ENCODE measurements around the gene KRTAP5-5. TPM values are rescaled to one million over a fixed set of nuclear protein-coding genes. Genes with fewer than 3 reads are reported as not detected.
"Not testable (repeated sequence)": the region's sequence is repeated elsewhere in the genome, so short reads cannot be mapped to it uniquely, and the experiment has no call there.

KRTAP5-5 gene
- total RNA-seq, 1 experiment from 2014 or later, result not detected

GRCh38 chr11:1600626-1601025, 28.9 kb upstream of the KRTAP5-5 start:
- DNase-seq, result no peak
- no peak overlapping the region for H2BK12ac ChIP-seq (ENCODE audit: insufficient read length, low read depth, low read length)
- TF ChIP-seq, protein P1, sequence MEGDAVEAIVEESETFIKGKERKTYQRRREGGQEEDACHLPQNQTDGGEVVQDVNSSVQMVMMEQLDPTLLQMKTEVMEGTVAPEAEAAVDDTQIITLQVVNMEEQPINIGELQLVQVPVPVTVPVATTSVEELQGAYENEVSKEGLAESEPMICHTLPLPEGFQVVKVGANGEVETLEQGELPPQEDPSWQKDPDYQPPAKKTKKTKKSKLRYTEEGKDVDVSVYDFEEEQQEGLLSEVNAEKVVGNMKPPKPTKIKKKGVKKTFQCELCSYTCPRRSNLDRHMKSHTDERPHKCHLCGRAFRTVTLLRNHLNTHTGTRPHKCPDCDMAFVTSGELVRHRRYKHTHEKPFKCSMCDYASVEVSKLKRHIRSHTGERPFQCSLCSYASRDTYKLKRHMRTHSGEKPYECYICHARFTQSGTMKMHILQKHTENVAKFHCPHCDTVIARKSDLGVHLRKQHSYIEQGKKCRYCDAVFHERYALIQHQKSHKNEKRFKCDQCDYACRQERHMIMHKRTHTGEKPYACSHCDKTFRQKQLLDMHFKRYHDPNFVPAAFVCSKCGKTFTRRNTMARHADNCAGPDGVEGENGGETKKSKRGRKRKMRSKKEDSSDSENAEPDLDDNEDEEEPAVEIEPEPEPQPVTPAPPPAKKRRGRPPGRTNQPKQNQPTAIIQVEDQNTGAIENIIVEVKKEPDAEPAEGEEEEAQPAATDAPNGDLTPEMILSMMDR (conservative IDR thresholded peaks at IDR 0.05), result no peak

GRCh38 chr11:1601663-1602062, 27.9 kb upstream of the KRTAP5-5 start:
- not testable (repeated sequence) for H4K91ac ChIP-seq (ENCODE audit: insufficient read length, low read depth, low read length); H2BK120ac ChIP-seq (ENCODE audit: low read depth, low read length, poor library complexity, severe bottlenecking); H3K79me2 ChIP-seq (ENCODE audit: insufficient read depth, low read length); H3K9me3 ChIP-seq (ENCODE audit: control insufficient read depth, low read depth, low read length); H3K23me2 ChIP-seq (ENCODE audit: insufficient read length, low read depth, low read length, poor library complexity, severe bottlenecking); H4K5ac ChIP-seq (ENCODE audit: insufficient read length, low read depth, low read length); H4K20me1 ChIP-seq (ENCODE audit: control insufficient read depth, insufficient read depth, insufficient read length); H3K79me1 ChIP-seq (ENCODE audit: insufficient read depth, low read depth, low read length, poor library complexity, severe bottlenecking); H3K23ac ChIP-seq (ENCODE audit: insufficient read length, low read depth, low read length); H3K36me3 Mint-ChIP-seq (ENCODE audit: insufficient read depth in 1 of 3, low read depth in 3 of 3); DNase-seq; H3K9ac ChIP-seq (ENCODE audit: extremely low read depth, insufficient read length, low read length); H3K18ac ChIP-seq (ENCODE audit: insufficient read length, low read depth, low read length); H2BK20ac ChIP-seq (ENCODE audit: low read depth, low read length, poor library complexity, severe bottlenecking); H2AFZ ChIP-seq (ENCODE audit: low read length); H3K4me2 ChIP-seq (ENCODE audit: insufficient read depth, insufficient read length, low read length); H3K4ac ChIP-seq (ENCODE audit: low read depth, low read length); H3K27me3 ChIP-seq (ENCODE audit: insufficient read depth, low read length); H3K4me3 Mint-ChIP-seq; H3K56ac ChIP-seq (ENCODE audit: insufficient read length, low read depth, low read length); H2BK15ac ChIP-seq (ENCODE audit: low read depth, low read length); H4K8ac ChIP-seq (replicated peaks; ENCODE audit: insufficient read length, low read depth, low read length); H3K27ac Mint-ChIP-seq; H3T11ph ChIP-seq (ENCODE audit: low read length); H2BK12ac ChIP-seq (ENCODE audit: insufficient read length, low read depth, low read length); H2BK5ac ChIP-seq (ENCODE audit: insufficient read length, low read length); H3K4me1 ChIP-seq (ENCODE audit: insufficient read depth, low read length); H3K14ac ChIP-seq (ENCODE audit: insufficient read depth, low read length); H2AK5ac ChIP-seq (ENCODE audit: insufficient read length, low read length); H3K27ac ChIP-seq (ENCODE audit: insufficient read length, low read depth, low read length)
- peaks cover 13 to 19% of the 10 kb centered on the region in 2 experiments for H3K9me3 Mint-ChIP-seq
- peaks cover 45% of the 10 kb centered on the region for H3K27me3 Mint-ChIP-seq (ENCODE audit: low read depth)
- peaks cover 18 to 25% of the 10 kb centered on the region in 2 experiments for H3K4me1 Mint-ChIP-seq
- no CpG with 5 or more reads among the region's 3 CpGs for WGBS (ENCODE audit: extremely low coverage, insufficient read length, low lambda C conversion rate)

More at GRCh38 chr11:1600626-1601025, 28.9 kb upstream of the KRTAP5-5 start:
- no peak overlapping the region for H3K27ac ChIP-seq (ENCODE audit: insufficient read length, low read depth, low read length)
- H3K4me1 Mint-ChIP-seq, result peaks cover 28 to 30% of the 10 kb centered on the region in 2 experiments
- H3K18ac ChIP-seq (ENCODE audit: insufficient read length, low read depth, low read length), result no peak overlapping the region
- no peak overlapping the region for H3K27ac Mint-ChIP-seq
- no CpG with 5 or more reads among the region's 5 CpGs for WGBS (ENCODE audit: extremely low coverage, insufficient read length, low lambda C conversion rate)
- H4K5ac ChIP-seq (ENCODE audit: insufficient read length, low read depth, low read length), result no peak overlapping the region
- H3K23ac ChIP-seq (ENCODE audit: insufficient read length, low read depth, low read length), result no peak overlapping the region
- no peaks in the 10 kb centered on the region for H3K9me3 ChIP-seq (ENCODE audit: control insufficient read depth, low read depth, low read length)
- H3K4ac ChIP-seq (ENCODE audit: low read depth, low read length), result no peak overlapping the region
- no peak overlapping the region for H2AK5ac ChIP-seq (ENCODE audit: insufficient read length, low read length)
- no peak overlapping the region for H3T11ph ChIP-seq (ENCODE audit: low read length)
- no peak overlapping the region for H3K14ac ChIP-seq (ENCODE audit: insufficient read depth, low read length)
- no peak overlapping the region for H3K56ac ChIP-seq (ENCODE audit: insufficient read length, low read depth, low read length)
- no peaks in the 10 kb centered on the region for H3K79me2 ChIP-seq (ENCODE audit: insufficient read depth, low read length)
- no peak overlapping the region for H3K4me2 ChIP-seq (ENCODE audit: insufficient read depth, insufficient read length, low read length)
- H2BK120ac ChIP-seq (ENCODE audit: low read depth, low read length, poor library complexity, severe bottlenecking), result no peak overlapping the region
- H3K4me1 ChIP-seq (ENCODE audit: insufficient read depth, low read length), result peaks cover 3% of the 10 kb centered on the region; the same call in 1 of the 2 replicates
- no peaks in the 10 kb centered on the region for H4K20me1 ChIP-seq (ENCODE audit: control insufficient read depth, insufficient read depth, insufficient read length)
- no peak overlapping the region for H2BK20ac ChIP-seq (ENCODE audit: low read depth, low read length, poor library complexity, severe bottlenecking)
- H2BK15ac ChIP-seq (ENCODE audit: low read depth, low read length), result no peak overlapping the region
- H4K91ac ChIP-seq (ENCODE audit: insufficient read length, low read depth, low read length), result no peak overlapping the region
- peaks cover 13 to 19% of the 10 kb centered on the region in 2 experiments for H3K9me3 Mint-ChIP-seq
- H3K36me3 Mint-ChIP-seq (ENCODE audit: insufficient read depth in 1 of 3, low read depth in 3 of 3), result peaks cover 4 to 8% (median 4%) of the 10 kb centered on the region in 3 experiments; a peak in 6 of 7 replicates
- no peak overlapping the region for H3K4me3 Mint-ChIP-seq
- H3K9ac ChIP-seq (ENCODE audit: extremely low read depth, insufficient read length, low read length), result no peak overlapping the region
- no peak overlapping the region for H2BK5ac ChIP-seq (ENCODE audit: insufficient read length, low read length)
- H3K79me1 ChIP-seq (ENCODE audit: insufficient read depth, low read depth, low read length, poor library complexity, severe bottlenecking), result no peaks in the 10 kb centered on the region
- no peak overlapping the region for H4K8ac ChIP-seq (replicated peaks; ENCODE audit: insufficient read length, low read depth, low read length)
- no peaks in the 10 kb centered on the region for H3K23me2 ChIP-seq (ENCODE audit: insufficient read length, low read depth, low read length, poor library complexity, severe bottlenecking)
- H2AFZ ChIP-seq (ENCODE audit: low read length), result no peak overlapping the region
- H3K27me3 ChIP-seq (ENCODE audit: insufficient read depth, low read length), result no peaks in the 10 kb centered on the region
- H3K27me3 Mint-ChIP-seq (ENCODE audit: low read depth), result peaks cover 44% of the 10 kb centered on the region
